ENCODE data around the gene RNF214.
"Not testable (repeated sequence)": the region's sequence is repeated elsewhere in the genome, so short reads cannot be mapped to it uniquely, and the experiment has no call there.

RNF214 gene

DNA sequence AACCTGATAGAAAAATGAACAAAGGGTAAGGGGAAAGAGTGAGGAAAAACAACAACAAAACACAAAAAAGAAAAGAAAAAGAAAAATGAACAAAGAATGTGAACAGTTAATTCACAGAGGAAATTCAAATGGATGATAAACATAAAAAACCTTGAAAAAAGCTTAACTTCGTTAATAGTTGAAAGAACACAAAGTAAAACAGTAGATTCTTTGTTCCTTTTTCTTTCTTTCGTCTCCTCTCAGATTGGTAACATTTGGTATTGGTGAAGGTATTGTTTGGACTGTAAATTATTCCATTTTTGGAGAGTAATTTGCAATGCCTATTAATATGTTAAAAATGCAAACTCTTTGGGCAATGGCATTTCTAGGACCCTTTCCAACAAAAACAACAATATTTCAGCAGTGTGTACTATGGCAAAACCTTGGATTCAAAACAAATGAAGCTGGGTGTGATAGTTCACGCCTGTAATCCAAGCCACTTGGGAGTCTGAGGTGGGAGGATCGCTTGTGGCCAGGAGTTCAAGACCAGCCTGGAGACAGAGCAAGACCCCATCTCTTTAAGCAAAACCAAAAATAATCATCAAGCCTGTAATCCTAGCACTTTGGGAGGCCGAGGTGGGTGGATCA is 86.9 kb downstream of the RNF214 start:
- no peak for DNase-seq

DNA sequence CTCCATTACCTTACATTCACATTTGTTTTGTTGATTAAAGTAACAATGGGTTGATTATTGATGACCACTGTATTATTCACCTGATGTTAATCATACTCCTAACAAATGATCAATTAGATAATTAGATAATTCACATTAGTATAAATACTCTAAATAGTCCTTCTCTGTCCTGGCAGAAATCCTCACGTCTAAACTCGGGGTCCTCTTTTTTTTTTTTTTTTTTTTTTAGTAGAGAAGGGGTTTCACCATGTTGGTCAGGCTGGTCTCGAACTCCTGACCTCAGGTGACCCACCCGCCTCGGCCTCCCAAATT is 94.7 kb downstream of the RNF214 start:
- not testable (repeated sequence) for DNase-seq

DNA sequence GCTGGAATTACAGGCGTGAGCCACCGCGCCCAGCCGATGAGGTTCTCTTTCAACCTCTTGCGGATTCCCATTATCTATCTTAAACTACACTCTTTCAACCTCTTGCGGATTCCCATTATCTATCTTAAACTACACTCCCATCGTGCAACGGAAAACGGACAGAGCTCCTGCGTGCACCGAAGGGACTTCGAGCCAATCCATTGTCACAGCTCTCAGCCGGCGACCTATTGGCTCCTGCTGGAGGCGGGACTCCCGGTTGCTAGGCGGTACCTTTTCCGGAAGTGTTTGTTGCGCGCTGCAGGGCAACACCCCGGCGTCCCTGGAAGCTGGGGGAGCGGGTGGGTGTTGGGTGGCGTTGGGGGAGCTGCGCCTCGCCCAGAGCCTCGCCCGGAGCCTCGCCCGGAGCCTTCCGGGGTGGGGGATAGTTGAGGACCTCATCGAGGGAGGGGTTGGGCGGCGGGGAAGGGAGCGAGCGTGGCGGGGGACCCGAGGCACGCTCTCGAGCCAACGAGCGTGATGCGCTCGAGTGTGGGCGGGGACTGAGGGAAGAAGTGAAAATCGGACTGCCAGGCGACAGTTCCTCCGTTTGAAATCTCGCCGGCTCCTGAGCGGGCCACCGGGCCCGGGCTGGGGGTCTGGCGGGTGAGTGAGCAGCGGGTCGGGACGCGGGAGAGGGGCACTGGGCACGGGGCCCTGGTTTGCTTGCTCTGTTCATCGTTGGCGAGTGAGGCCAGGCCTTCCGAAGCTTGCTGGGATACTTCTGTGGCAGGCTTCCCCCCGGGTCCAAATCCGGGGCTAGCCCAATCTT is 95.3 kb downstream of the RNF214 start, which contains the start of gene CEP164:
Gene CEP164, plus strand, starts transcription at position 288 of the 808 bp plus-strand sequence. CDS start 10,733 bp downstream, outside the sequence.
- peak; percentile 99 for DNase-seq

DNA sequence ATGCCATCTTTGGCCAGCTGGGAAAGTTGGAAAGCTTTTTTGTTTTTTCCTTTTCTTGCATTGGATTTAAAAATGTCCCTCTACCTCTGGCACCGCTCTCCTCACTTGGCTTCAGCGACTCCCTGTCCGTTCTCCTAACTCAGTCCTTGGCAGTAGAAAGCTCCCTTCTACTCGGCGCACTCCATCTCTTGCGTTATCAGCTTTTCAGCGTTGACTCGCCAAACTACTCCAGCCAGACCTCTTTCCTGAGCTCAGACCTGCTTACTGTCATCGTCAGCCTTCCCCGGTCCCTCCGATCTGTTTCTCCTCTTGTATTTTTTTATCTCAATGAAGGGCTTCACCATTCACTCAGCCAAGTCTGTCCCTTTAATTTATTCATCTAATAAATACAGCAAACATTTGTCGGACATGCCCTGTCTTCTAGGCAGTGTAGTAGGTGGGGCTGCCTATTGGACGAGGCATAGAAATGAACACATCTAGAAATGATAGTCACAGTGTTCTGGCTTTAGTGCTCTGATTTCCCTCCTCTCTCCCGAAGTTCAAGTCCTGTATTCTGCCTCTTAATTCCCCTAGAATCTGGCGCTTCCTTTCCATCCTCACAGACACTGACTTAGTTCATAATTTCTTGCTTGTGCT is 96.0 kb downstream of the RNF214 start:
- DNase-seq, result peak; percentile 67

DNA sequence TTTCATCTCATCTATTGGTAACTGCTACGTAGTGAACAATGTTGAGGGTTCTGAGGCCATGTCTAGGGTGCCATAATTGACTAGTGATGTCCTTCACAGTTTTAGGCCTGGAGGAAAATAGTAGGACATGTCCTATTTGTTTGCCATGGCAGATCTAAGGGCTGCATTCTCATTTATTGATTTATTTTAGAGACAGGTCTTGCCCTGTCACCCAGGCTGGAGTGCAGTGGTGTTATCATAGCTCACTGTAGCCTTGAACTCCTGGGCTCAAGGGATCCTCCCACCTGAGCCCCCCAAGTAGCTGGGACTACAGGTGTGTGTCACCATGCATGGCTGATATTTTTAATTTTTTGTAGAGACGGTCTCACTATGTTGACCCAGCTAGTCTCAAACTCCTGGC is 100.4 kb downstream of the RNF214 start:
- no peak for DNase-seq

DNA sequence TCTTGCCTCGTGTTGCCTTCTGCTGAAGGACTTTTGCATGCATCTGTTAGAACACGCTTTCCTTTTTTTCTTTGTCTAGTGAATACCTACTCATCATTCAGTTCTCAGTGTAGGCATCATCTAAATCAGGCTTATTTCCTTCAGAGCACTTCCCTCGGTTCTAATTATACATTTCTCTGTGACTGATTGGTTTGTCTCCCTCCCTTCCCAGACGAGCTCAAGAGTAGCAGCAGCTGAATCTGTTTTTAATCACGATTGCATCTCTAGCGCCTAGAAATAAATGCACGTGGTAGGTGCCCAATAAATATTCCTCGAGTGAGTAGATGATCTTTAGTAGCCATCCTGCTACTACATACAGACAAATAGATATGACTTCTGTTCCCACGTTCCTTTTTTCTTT is 101.4 kb downstream of the RNF214 start:
- no peak for DNase-seq

DNA sequence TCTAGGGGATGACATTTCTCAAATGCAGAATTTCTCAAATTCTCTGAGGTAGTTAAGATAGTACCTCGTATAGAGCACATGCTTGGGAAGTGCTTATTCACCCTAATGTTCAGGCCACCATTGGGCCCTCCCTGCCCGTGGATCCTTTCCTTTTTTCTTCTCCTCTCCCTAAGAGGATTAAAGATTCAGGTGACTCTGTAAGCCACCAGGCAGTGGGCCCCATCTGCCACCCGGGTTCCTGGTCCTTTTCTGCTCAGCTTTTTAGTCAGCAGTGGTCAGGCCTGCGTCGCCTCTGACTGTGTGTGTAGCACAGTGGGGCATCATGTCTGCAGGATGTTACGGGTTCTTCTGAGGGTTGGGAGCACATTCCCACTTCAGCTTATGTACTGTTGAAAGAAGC is 102.4 kb downstream of the RNF214 start:
- DNase-seq, result no peak

DNA sequence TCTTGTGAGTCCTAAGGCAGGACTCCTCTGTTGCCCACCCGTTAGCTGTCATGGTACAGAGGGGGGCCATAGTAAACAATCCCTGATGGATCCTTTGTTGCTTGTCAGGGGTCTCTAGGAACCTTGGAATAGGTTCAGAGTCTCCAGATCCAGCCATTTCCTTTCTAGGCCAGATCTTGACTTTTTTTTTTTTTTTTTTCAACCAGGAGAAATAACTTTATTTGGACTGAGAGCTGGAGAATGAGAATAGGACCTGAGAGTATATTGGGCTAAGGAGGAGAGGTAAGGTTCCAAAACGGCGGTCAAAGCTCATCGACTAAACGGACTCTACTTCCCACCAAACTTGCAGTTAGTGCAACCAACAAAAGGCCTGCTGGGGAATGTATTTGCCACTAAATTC is 102.9 kb downstream of the RNF214 start:
- DNase-seq, result no peak

All from hematopoietic multipotent progenitor cell treated with erythropoietin and hydrocortisone succinate and interleukin-3 and kit ligand, for 6 days (in vitro differentiated cells).